Right renal pelvis (tissue), 4 donors: ENCODE data around the gene WDR74. TPM values are rescaled to one million over a fixed set of nuclear protein-coding genes. Genes with fewer than 3 reads are reported as not detected.
"Not testable (repeated sequence)": the region's sequence is repeated elsewhere in the genome, so short reads cannot be mapped to it uniquely, and the experiment has no call there.

Source experiments
- DNase-seq, 4 donors: peaks; one replicate each; pipeline ENCODE4 v3.0.0-alpha.2; 2013; ENCODE audit warnings: low read depth in 4 of 4, low spot score in 3 of 4, missing footprints in 1 of 4
- polyA plus RNA-seq, 4 donors: library from polyadenylated mRNA; unstranded; fragments of 120-200 nt; gene quantifications; one replicate each; pipeline ENCODE4 v1.2.1, GENCODE V29; 2013; ENCODE audit not compliant: insufficient read length in 4 of 4

Gene WDR74
- polyA plus RNA-seq, 4 donors = 35.4 to 40.9 (median 38.7) TPM

DNA sequence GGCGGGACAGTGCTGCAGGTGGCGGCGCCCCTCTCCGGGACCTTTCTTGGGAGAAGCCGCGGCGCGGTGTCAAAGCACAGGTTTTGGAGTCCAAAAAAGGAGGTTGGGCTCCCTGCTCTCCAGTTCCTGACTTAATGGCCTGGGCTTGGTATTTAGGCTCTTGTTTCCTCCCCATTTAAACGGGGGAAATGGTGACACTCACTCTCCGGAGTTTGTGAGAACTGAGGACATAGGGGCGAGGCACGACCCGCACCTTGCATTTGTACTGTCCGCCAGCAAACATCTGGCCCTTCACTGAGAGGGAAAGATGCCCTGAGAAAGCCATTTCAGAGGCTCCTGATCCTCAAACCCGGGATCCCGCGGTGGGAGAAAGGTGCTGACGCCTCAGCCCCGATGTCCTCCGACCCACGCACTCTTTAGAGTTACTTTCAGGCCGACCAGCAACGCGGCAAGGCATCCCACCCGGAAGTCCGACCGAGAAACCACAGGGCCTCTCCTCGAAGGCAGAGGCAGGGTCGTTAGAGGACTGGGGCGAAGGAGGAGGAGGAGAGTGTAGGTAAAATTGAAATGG is 2.9 kb upstream of the WDR74 start:
- DNase-seq = no peak

DNA sequence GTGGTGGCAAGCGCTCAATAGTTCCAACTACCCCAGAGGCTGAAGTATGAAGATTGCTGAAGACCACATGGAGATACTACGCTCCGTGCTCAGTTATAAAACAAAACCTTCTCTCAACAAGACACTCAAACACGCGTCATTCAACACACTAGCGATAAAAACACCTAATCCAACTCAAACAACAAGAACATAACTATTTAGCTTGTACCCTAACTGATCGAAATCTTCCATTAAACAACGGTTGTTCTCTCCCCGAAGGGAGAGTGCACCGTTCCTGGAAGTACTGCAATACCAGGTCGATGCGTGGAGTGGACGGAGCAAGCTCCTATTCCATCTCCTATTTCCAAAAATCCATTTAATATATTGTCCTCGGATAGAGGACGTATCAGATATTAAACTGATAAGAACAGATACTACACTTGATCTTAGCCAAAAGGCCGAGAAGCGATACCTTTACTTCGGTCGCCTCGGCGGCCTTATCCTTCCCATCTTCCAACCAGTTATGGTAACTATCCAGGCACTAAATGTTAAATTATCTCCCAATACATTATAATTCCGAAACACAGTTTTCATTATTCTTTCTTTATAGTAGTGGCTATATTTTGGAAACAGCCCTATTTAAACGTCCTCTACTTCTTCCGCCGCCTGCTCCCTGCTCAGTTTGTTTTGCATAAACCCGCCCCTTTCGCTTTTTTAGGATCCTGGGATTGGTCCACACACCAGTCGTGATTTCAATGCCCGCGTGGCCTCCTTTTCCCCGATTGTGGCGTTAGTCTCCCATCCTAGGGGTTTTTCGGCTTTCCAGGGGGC is 2.2 kb upstream of the WDR74 start:
- peak; percentile 88 to 92 (median 92) for DNase-seq

DNA sequence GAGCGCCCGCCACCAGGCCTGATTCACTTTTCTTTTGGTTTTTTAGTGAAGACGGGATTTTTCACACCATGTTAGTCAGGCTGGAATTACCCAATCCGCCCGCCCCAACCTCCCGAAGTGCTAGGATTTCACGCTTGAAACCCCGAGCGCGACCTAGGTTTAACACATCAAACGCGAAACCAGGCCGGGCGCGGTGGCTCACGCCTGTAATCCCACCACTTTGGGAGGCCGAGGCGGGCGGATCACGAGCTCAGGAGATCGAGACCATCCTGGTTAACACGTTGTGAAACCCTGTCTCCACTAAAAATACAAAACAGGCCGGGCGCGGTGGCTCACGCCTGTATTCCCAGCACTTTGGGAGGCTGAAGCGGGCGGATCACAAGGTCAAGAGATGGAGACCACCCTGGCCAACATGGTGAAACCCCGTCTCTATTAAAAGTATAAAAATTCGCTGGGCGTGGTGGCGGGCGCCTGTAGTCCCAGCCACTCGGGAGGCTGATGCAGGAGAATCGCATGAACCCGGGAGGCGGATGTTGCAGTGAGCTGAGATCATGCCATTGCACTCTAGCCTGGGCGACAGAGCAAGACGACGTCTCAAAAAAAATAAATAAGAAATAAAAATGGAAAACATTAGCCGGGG is 1.5 kb upstream of the WDR74 start:
- not testable (repeated sequence) for DNase-seq

DNA sequence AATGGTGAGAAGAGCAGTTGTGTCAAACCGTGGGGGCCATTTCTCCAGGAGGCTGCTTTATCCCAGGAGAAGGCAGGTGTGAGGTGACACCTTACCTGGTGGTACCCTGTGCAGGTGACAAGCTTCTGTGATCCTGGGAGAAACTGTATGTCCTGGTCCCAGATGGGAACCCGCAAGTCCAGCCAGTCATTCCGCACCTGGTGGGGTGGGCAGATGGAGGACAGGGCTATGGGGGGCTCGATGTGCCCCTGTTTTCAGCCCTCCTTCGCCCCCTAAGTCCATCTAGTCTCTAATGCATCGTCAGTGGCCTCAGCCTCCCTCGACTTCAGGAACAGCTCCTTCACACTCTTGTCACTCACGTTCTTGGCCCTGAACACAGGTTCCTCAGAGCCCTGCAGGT is 4.1 kb downstream of the WDR74 start:
- no peak for DNase-seq

DNA sequence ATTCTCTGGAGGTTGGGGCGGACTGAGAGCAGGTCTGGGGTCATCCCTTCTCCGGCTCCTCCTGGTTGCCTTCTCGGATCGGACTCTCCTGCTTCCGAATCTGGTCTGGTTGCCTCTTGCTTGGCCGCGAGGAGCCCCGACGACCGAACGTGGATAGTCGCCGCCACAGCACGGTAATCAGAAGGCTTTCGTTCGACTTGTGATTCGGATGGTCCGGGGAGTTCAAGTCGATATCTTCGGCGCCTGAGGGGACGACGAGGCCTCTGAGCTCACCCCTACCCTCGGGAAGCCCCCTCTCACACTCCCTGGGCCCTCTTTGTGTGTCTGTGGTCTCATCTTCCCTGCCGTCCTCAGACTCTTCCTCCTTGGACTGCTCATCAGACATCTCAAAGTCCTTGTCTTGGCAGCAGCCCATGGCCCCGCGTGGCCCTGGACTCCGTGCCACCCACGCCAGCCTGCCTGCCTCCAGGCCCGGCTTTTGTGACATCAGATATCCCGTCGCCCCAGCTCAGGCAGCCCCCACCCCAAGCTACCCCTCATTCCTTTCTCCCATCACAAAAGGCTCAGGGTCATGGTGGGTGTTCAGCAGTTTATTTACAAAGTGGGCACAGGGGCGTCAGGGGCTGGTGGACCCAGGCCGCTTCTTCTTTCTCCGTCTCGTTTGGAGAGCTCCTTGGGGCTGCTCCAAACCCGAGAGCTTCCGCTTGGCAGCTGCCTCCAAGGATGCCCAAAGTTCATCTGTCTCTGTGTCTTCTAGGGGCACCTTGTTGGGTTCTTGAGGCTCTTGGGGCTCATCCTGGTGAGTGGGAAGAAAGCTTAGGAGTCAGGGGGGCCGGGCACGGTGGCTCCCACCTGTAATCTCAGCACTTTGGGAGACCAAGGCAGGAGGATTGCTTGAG is 6.8 kb downstream of the WDR74 start, which contains the start of gene TEX54:
Gene TEX54 (minus strand): TSS at position 506 of the 899 bp plus-strand sequence.
- no peak for DNase-seq

DNA sequence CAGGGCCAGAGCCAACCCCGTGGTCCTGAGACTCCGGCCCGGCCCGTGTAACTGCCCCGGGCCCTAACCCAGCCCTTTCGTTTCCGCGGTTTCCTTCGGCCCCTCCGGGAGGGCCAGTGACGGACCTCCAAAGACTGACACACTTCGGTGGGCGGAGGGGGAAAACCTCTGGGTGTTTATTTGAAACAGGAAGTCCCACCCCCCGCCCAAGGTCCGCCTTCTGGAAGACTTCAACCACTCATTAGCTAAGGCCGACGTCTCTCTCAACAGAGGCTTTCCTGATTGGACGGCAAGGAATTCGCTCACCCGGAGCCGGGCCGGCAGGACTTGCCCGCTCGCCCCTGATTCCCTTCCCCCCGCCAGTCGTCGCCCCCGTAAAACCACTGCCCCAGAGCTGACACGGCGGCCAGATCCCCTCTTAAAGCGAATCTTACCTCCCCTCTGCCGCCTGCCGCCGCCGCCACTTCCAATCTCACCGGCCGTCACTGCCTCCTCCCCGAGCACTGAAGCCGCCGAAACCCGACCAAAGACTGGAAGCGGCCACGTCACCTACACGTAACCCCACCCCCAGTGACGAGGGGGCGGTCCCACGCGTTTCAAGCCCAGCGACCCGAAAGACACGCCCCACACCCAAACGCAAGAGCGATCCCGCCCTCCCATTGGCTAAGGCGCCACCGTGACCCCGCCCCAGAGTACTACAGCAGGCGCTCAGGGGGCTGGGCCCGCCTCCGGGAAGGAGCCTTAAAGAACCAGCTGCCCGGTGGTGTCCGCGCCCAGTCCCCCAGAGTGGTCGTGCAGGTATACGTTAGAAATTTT is 7.7 kb downstream of the WDR74 start, which contains the start of gene STX5:
Gene STX5 (minus strand): TSS at position 532 of the 816 bp plus-strand sequence. CDS start 808 bp downstream, outside the sequence.
- DNase-seq = peak; percentile 98 to 99 (median 98)

DNA sequence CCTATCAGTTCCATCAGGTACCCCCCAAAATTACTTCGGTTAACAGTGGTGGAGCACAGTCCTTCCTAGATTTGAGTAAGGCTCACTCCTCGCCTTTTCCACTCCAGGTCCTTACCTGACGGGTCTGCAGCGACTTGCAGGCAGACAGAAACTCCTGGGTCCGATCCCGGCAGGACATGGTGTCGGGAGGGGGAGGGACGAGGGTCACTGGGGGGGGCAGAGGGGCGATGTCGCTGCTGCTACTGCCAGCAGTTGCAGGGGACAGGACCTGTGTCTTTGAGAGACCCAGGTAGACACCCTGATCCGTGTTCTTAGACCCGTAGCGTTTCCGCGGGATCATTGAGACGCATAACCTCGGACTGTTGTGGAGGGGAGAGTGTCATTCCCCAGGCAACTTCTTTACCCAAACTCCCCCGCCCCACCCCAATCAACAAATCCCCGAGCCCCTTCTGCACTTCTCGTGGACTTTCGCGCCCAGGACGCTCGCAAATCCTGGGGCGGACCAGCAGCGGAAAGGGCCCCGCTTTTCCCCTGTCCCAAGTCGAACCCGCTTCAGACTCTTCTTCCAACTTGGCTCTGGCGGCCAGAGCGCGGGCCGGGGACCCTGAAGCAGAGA is 8.4 kb downstream of the WDR74 start:
- DNase-seq = peak in 1 of 4 donors; percentile 48

DNA sequence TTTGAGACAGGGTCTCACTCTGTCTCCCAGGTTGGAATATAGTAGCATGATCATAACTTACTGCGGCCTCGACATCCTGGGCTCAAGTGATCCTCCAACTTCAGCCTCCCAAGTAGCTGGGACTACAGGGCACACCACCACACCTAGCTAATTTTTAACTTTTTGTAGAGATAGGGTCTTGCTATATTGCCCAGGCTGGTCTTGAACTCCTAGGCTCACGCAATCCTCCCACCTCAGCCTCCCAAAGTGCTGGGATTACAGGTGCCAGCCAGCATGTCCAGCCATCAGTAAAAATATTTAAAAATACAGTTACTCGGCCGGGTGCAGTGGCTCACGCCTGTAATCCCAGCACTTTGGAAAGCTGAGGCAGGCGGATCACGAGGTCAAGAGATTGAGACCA is 11.3 kb downstream of the WDR74 start:
- not testable (repeated sequence) for DNase-seq

DNA sequence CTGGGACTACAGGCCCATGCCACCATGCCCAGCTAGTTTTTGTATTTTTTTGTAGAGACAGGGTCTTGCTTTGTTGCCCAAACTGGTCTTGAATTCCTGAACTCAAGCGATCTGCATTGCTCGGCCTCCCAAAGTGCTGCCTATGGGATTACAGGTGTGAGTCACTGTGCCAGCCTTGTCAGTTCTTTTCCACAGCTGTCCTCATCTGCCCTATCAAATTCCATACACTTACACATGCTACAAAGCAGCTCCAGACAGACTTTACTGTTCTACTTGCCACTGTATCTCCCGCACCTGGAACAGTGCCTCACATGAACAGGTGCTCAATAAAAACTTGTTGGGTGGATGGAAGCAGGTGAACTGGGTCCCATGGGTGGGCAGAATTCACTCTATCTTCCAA is 15.7 kb downstream of the WDR74 start:
- DNase-seq = no peak

DNA sequence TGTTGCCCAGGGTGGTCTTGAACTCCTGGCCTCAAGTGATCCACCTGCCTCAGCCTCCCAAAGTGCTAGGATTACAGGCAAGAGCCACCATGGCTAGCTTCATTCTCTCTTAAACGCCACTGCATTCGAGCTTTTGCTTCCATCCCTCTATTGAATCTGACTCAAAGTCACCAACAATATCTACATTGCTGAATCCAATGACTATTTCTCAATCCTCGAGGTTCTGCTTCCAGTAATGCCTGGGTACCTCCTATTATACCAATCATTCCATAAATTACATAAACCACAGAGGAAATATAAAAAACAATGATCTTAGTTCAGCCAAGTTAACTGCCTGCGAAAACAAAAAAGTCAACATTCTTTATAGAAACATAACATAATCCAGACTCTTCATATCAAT is 22.3 kb downstream of the WDR74 start:
- no peak for DNase-seq

DNA sequence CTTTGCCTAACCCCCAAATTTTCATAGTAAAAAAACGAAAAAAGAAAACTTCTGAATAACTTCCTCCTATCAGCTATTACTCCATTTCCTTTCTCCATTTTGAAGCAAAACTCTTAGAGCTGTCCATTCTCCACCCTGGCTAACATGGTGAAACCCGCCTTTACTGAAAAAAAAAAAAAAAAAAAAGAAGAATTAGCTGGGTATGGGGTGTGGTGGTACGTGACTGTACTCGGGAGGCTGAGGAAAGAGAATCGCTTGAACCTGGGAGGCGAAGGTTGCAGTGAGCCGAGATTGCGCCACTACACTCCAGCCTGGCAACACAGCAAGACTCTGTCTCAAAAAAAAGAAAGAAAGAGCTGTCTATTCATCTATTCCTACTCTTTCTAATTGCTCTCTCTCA is 22.8 kb downstream of the WDR74 start:
- no peak for DNase-seq

DNA sequence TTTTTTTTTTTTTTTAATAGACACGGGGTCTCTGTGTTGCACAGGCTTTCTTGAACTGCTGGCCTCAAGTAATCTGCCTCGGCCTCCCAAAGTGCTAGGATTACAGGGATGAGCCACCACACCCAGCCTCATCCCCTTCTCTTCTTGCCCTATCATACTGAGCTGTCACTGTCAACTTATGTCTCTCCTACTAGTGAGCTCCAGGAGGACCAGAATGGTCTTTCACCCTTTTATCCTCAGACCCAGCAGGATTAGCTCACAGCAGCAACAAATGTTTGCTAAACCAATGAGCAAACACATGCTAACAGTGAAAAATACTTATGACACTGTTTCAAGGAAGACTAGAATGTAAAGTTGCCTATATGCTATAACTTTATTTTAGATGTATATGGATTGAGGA is 27.7 kb downstream of the WDR74 start:
- no peak for DNase-seq

DNA sequence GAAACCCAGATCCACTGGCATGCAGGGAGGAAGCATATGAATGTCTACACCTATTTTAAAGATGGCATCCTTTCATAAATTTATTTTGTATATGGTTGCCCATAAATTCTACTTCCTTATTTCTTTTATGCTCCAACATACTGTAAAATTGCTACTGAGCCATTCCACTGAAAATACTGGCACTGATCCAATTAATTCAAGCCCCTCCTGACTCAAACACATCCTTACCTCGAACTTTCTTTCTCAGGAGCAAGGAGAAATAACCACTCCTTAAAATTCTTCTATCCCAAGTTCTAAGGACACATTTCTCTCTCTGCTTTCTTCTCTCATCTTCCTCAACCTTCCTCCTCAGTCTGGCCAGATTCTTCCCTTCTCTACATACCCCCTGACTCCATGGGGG is 28.6 kb downstream of the WDR74 start:
- no peak for DNase-seq

DNA sequence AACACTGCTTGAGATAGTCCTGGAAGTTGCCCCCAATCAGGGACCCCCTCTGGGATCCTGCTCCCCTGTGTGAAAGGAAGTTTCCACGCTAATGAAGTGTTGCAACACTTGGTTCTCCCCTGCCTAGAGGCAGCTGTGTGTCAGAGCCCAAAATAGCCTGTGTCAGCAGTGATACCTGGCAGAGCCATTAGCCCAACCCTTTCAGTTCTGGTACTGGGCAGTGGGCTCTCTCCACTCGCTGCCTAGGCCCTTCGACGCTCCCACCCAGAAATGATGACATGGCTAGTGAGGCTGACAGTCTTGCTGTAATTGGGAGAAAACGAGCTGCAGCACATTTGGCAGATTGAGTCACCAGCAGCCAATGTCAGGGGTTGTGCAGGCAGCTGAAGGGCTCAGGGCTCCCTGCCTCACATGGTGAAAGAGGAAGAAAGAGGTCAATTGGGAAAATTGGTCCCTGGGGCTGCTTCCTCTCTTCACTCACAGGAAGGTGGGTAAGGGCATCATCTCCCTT is 32.7 kb downstream of the WDR74 start:
- no peak for DNase-seq

DNA sequence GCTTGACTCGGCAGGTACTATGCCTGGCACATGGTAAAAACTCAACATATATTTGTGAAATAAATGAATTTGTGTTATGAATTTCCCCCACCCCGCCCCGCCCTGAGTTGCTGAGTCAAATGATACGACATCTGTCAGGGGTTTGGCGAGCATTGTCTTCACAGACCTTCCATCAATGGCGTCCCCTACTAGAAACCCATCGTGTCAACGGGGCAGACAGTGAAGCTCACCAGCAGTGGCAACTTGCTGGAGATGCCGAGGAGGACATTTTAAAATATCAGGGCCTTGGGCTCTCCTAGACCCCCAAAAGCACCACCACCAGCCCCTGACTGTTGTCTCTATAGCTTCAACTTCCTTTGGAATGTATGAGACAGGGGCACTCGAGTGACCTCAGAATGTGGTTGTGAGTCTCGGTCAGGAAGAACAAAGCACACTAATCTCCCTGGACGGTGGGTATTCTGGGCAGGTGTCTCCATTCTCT is 33.4 kb downstream of the WDR74 start:
- no peak for DNase-seq

DNA sequence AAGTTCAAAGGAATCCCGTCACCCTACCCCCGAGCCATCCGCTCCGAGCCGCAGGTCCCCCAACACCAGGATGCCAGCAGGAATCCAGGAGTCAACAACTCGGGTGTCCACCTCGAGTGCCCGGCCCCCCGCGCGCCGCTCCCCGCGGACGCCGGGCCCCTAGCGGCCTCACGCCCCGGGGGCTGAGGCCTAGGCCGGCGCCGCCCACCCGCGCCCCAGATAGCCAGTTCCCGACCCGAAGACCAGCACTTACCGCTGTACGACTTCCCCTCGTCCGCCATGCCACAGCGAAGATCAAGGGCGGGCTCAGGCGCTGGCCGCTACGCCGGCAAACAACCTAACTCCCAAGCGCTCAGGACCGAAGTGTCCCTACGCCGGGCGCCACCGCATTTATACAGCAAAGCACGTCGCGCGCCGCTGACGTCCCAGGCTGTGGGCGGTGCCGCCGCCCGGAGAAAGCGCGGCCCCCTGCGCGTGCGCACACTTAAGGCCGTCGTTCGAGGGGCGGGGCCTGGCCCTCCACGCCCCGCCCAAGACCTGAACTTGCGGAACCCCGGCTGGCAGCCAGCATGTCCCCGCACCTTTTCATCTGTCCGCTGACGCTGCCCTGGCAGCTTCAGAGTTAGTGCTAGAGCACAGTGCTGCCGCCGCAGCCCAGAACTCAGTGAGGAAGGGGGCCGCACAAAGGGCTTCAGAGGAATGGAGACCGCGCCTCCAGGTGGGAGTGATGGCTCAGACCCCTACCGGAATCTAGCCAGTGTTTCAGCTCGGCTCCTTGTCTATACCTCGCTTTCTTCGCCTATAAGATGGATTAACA is 34.1 kb downstream of the WDR74 start, which contains the start of gene NXF1:
Gene NXF1 (minus strand): TSS at position 365 of the 817 bp plus-strand sequence. CDS start 84 bp downstream, at position 281.
- peak; percentile 89 to 97 (median 92) for DNase-seq

DNA sequence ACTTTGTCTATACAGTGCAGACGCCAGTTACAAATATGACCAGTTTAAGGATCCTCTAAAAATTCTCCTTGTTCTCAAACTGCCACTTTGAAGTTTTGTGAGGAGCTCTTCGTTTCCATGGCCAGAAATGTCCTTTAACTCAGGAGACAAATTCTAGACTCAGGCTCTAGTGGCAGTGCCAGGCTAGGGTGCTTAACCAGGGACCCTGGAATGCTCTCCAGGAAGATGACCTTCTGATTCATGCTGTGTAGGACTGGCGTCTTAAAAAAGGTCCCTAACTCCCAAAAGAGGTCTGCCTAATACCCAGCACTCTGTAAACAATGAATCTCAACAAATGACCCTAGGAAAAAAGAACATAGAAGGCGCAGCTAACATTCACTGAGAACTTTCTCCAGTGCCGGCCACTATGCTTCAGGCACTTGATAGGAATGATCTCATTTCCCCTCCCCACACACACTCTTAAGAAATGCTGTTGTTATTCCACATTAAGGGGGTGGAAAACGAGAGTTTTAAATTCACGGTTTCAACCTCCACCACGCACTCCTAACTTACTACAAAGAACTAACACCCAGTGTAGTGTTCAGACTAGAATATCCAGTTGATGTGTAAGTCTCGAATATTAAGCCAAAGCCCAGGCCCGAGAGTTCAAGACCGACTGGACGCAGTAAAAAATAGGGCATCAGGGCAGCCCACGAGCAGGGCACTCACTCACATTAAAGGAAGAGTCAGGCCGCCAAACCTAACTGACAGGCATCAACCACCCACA is 34.9 kb downstream of the WDR74 start:
- peak in 1 of 4 donors; percentile 19 for DNase-seq
